H1 (cell line): Measurements from ENCODE around the gene COG4. TPM values are rescaled to one million over a fixed set of nuclear protein-coding genes. Genes with fewer than 3 reads are reported as not detected.

Experiments
- CTCF ChIA-PET: fragments of 300-600 bp; sonication (Branson Sonifier 250); formaldehyde crosslinking; loops from one replicate; lab custom pipeline; 2021; ENCODE audit not compliant: partially characterized antibody; lab: Charles Lee
- POLR2A ChIA-PET: fragments of 300-600 bp; sonication (Branson Sonifier 250); formaldehyde crosslinking; loops from one replicate; lab custom pipeline; 2021; ENCODE audit warnings: inconsistent platforms; ENCODE audit not compliant: partially characterized antibody; lab: Charles Lee
- DNase-seq, 2 experiments: peaks; one replicate each; pipeline versions ENCODE4 v3.0.0 to v3.0.0-alpha.2; 2010 to 2022; ENCODE audit warnings: low spot score in 2 of 2, low read depth in 1 of 2, mixed read lengths in 1 of 2
- FAIRE-seq: peaks from 2 replicates; lab custom pipeline; 2011; peaks lifted over from hg19 to GRCh38; lab: Jason Lieb, UNC
- H2AFZ ChIP-seq: 2 replicates; pipeline ENCODE4 v1.8.1; 2012; ENCODE audit warnings: low read length, inconsistent platforms
- H2AK5ac ChIP-seq: 2 replicates; pipeline ENCODE4 v1.6.1; 2013; ENCODE audit warnings: low read depth, low read length
- H2BK120ac ChIP-seq: replicated peaks from 2 replicates; pipeline ENCODE3; 2013; ENCODE audit warnings: low read depth, low read length, inconsistent platforms
- H2BK12ac ChIP-seq: 2 replicates; pipeline ENCODE4 v1.6.1; 2013; ENCODE audit warnings: low read depth, low read length
- H2BK15ac ChIP-seq: 2 replicates; pipeline ENCODE4 v1.6.1; 2013; ENCODE audit warnings: low read length
- H2BK20ac ChIP-seq: 2 replicates; pipeline ENCODE4 v1.6.1; 2013; ENCODE audit warnings: low read length
- H2BK5ac ChIP-seq: 2 replicates; pipeline ENCODE4 v1.6.1; 2013; ENCODE audit warnings: low read depth, low read length
- H3K14ac ChIP-seq: 2 replicates; pipeline ENCODE4 v1.6.1; 2013; ENCODE audit warnings: inconsistent platforms; ENCODE audit not compliant: insufficient read length
- H3K18ac ChIP-seq: 2 replicates; pipeline ENCODE4 v1.6.1; 2013; ENCODE audit warnings: low read length; ENCODE audit errors: extremely low read depth
- H3K23ac ChIP-seq: 2 replicates; pipeline ENCODE4 v1.6.1; 2013; ENCODE audit warnings: inconsistent platforms; ENCODE audit not compliant: insufficient read length
- H3K23me2 ChIP-seq: 2 replicates; pipeline ENCODE4 v1.6.1; 2013; ENCODE audit warnings: low read depth, low read length
- H3K27ac ChIP-seq: 2 replicates; pipeline ENCODE4 v1.6.1; 2011; ENCODE audit warnings: low read depth, low read length, inconsistent platforms
- H3K27me3 ChIP-seq, 4 experiments: replicated peaks in 1 of 4; 1 replicate in 1 of 4; 2 replicates in 3 of 4; pipeline versions ENCODE4 v1.6.1 to v1.8.1; 2011 to 2013; ENCODE audit warnings: low read length in 3 of 4, mild to moderate bottlenecking in 3 of 4, inconsistent platforms in 2 of 4, mixed read lengths in 2 of 4, moderate library complexity in 1 of 4; ENCODE audit not compliant: control insufficient read depth in 3 of 4, insufficient read depth in 3 of 4; ENCODE audit errors: extremely low read depth in 1 of 4
- H3K36me3 ChIP-seq, 4 experiments: 2 replicates each; pipeline versions ENCODE4 v1.6.1 to v1.8.1; 2011 to 2013; ENCODE audit warnings: mild to moderate bottlenecking in 4 of 4, low read length in 3 of 4, moderate library complexity in 2 of 4, control low read depth in 1 of 4, inconsistent platforms in 1 of 4; ENCODE audit not compliant: insufficient read depth in 4 of 4, control insufficient read depth in 2 of 4
- H3K4ac ChIP-seq: replicated peaks from 2 replicates; pipeline ENCODE3; 2013; ENCODE audit warnings: low read length, low read depth, mixed read lengths, inconsistent platforms; ENCODE audit not compliant: insufficient read length
- H3K4me1 ChIP-seq, 4 experiments: replicated peaks in 1 of 4; 1 replicate in 1 of 4; 2 replicates in 3 of 4; pipeline versions ENCODE4 v1.6.1 to v1.8.1; 2011 to 2013; ENCODE audit warnings: low read length in 3 of 4, inconsistent platforms in 2 of 4, mixed read lengths in 1 of 4; ENCODE audit not compliant: insufficient read depth in 4 of 4, control insufficient read depth in 3 of 4
- H3K4me2 ChIP-seq, 2 experiments: 2 replicates each; pipeline versions ENCODE4 v1.6.1 to v1.8.1; 2011 to 2013; ENCODE audit warnings: low read depth in 2 of 2, low read length in 2 of 2, control low read depth in 1 of 2, inconsistent platforms in 1 of 2, mild to moderate bottlenecking in 1 of 2; ENCODE audit not compliant: insufficient read depth in 1 of 2
- H3K4me3 ChIP-seq, 4 experiments: fragments of 200-600, 300-600 bp in 1 of 4; sonication (generic), shearing (Covaris generic), sonication (Bioruptor Twin) in 1 of 4; 2 replicates each; pipeline versions ENCODE4 v1.5.1 to v1.8.1; 2011 to 2016; ENCODE audit warnings: low read length in 4 of 4, low read depth in 3 of 4, control low read depth in 2 of 4, inconsistent platforms in 2 of 4, mild to moderate bottlenecking in 2 of 4, mixed read lengths in 1 of 4, moderate library complexity in 1 of 4; ENCODE audit not compliant: insufficient read depth in 2 of 4; ENCODE audit errors: extremely low read depth in 1 of 4
- H3K56ac ChIP-seq: replicated peaks from 2 replicates; pipeline ENCODE3; 2013; ENCODE audit warnings: low read depth, mild to moderate bottlenecking, mixed read lengths, low read length, inconsistent platforms; ENCODE audit not compliant: insufficient read length
- H3K79me1 ChIP-seq: 2 replicates; pipeline ENCODE4 v1.6.1; 2013; ENCODE audit warnings: low read depth, low read length, control low read depth
- H3K79me2 ChIP-seq, 2 experiments: 2 replicates each; pipeline versions ENCODE4 v1.6.1 to v1.8.1; 2012 to 2013; ENCODE audit warnings: low read length in 2 of 2, mild to moderate bottlenecking in 2 of 2, inconsistent platforms in 1 of 2; ENCODE audit not compliant: insufficient read depth in 2 of 2, control insufficient read depth in 1 of 2
- H3K9ac ChIP-seq, 4 experiments: replicated peaks in 1 of 4; 1 replicate in 1 of 4; 2 replicates in 3 of 4; pipeline versions ENCODE4 v1.6.1 to v1.8.1; 2011 to 2013; ENCODE audit warnings: low read depth in 3 of 4, low read length in 3 of 4, control low read depth in 2 of 4, mild to moderate bottlenecking in 2 of 4, moderate library complexity in 2 of 4, inconsistent platforms in 1 of 4; ENCODE audit errors: extremely low read depth in 1 of 4
- H3K9me3 ChIP-seq, 2 experiments: 2 replicates each; pipeline versions ENCODE4 v1.6.1 to v1.8.1; 2012 to 2013; ENCODE audit warnings: mild to moderate bottlenecking in 2 of 2, moderate library complexity in 2 of 2, control low read depth in 1 of 2, inconsistent platforms in 1 of 2, low read depth in 1 of 2, low read length in 1 of 2, mixed read lengths in 1 of 2; ENCODE audit not compliant: insufficient read depth in 2 of 2
- H4K20me1 ChIP-seq, 2 experiments: replicated peaks in 1 of 2; 2 replicates each; pipeline versions ENCODE3 to v1.8.1; 2011 to 2013; ENCODE audit warnings: inconsistent platforms in 2 of 2, low read length in 2 of 2, mild to moderate bottlenecking in 1 of 2; ENCODE audit not compliant: insufficient read depth in 2 of 2, control insufficient read depth in 1 of 2
- H4K5ac ChIP-seq: 2 replicates; pipeline ENCODE4 v1.6.1; 2013; ENCODE audit warnings: low read length, low read depth, mixed read lengths, inconsistent platforms; ENCODE audit not compliant: insufficient read length
- H4K8ac ChIP-seq: 2 replicates; pipeline ENCODE4 v1.8.0; 2013; ENCODE audit warnings: mild to moderate bottlenecking, moderate library complexity, low read length, inconsistent platforms; ENCODE audit not compliant: insufficient read depth; ENCODE audit errors: extremely low read depth
- H4K91ac ChIP-seq: replicated peaks from 2 replicates; pipeline ENCODE3; 2013; ENCODE audit warnings: low read length, mixed read lengths, inconsistent platforms; ENCODE audit not compliant: insufficient read length
- CBX8 ChIP-seq: fragments of 300-800, 300-1000 bp; sonication (generic); IDR thresholded peaks from 2 replicates; pipeline ENCODE4 v1.7.1; 2016; ENCODE audit warnings: low read depth, low read length, borderline replicate concordance
- MAX ChIP-seq: IDR thresholded peaks from 2 replicates; pipeline ENCODE4 v1.6.1; 2012; ENCODE audit warnings: inconsistent platforms
- RXRA ChIP-seq: IDR thresholded peaks from 2 replicates; pipeline ENCODE4 v1.6.1; 2011; ENCODE audit warnings: low read depth, mild to moderate bottlenecking, low read length, moderate library complexity; ENCODE audit not compliant: insufficient read depth
- SRF ChIP-seq: IDR thresholded peaks from 2 replicates; pipeline ENCODE4 v1.6.1; 2011; ENCODE audit warnings: mild to moderate bottlenecking, low read depth, low read length, moderate library complexity
- TAF7 ChIP-seq: optimal IDR thresholded peaks from 2 replicates; pipeline ENCODE3; 2011; ENCODE audit warnings: low read depth, mild to moderate bottlenecking, inconsistent platforms, low read length, moderate library complexity, borderline replicate concordance
- TBP ChIP-seq: IDR thresholded peaks from 2 replicates; pipeline ENCODE4 v1.6.1; 2011; ENCODE audit warnings: low read depth, low read length, improper control_type of control experiment
- TEAD4 ChIP-seq: IDR thresholded peaks from 2 replicates; pipeline ENCODE4 v1.6.1; 2012; ENCODE audit warnings: low read depth, low read length, inconsistent platforms, mixed read lengths
- WGBS, 2 experiments: shearing (Covaris generic) in 1 of 2; methylation state at CpG; one replicate each; pipeline versions ENCODE4 v1.1.6 to v1.1.7; 2013 to 2015; ENCODE audit warnings: low lambda C conversion rate in 2 of 2, mixed read lengths in 2 of 2, inconsistent platforms in 1 of 2, low coverage in 1 of 2, missing lambda C conversion rate in 1 of 2; ENCODE audit not compliant: insufficient replicate concordance in 2 of 2, insufficient coverage in 1 of 2, insufficient read length in 1 of 2; ENCODE audit errors: extremely low coverage in 1 of 2, missing lambda C conversion rate in 1 of 2; 5-methylcytosine and 5-hydroxymethylcytosine counted together
- polyA plus RNA-seq, 7 experiments: library from polyadenylated mRNA; depleted of rRNA in 3 of 7; stranded (reverse) in 5 of 7; unstranded in 2 of 7; fragments of >200 nt in 5 of 7; fragments of 200-250 nt in 2 of 7; gene quantifications; 1 replicate in 5 of 7; 2 replicates in 1 of 7; 4 replicates in 1 of 7; pipeline versions ENCODE4 v1.2.1 to v1.2.3, GENCODE V29; 2011 to 2013; ENCODE audit warnings: missing spikeins in 2 of 7, mixed read lengths in 2 of 7
- total RNA-seq: library from RNA; stranded (reverse); fragmentation: NEBNext Ultra II Directional; extraction: Animal tissue kit (Norgen Biotek cat#: 25700); gene quantifications from 2 replicates; pipeline ENCODE4 v1.2.1, GENCODE V29; 2021

COG4 gene
- total and polyA plus RNA-seq, 2 of the 8 experiments (the other 6 are each of a cell fraction or from before 2014, with no cell fraction given): 46.1 to 50.2 TPM

GRCh38 chr16:70551788-70552187 lies 28.4 kb upstream of the COG4 start:
- Histone ChIP-seq H3K79me1 (peaks cover 4% of the 10 kb centered on the region), H4K20me1 (peaks cover 13 to 41% of the 10 kb centered on the region in 2 experiments), H2BK120ac (no peak overlapping the region), H4K5ac (no peak overlapping the region), H3K4me3 (no peak overlapping the region), H2AK5ac (no peak overlapping the region), H2AFZ (no peak overlapping the region), H3K23me2 (no peaks in the 10 kb centered on the region), H2BK12ac (no peak overlapping the region), H3K18ac (no peak overlapping the region), H2BK15ac (no peak overlapping the region), H4K8ac (no peak overlapping the region), H3K4me2 (no peak overlapping the region), H3K56ac (no peak overlapping the region), H2BK20ac (no peak overlapping the region), H3K27ac (no peak overlapping the region), H3K36me3 (peaks cover 54 to 100% (median 89%) of the 10 kb centered on the region in 4 experiments), H4K91ac (no peak overlapping the region), H3K27me3 (no peaks in the 10 kb centered on the region), H3K4ac (no peak overlapping the region), H2BK5ac (no peak overlapping the region), H3K9ac (no peak overlapping the region), H3K4me1 (no peaks in the 10 kb centered on the region), H3K23ac (no peak overlapping the region), H3K79me2 (peaks cover 2 to 66% of the 10 kb centered on the region in 2 experiments; a peak in 2 of 4 replicates), H3K9me3 (no peaks in the 10 kb centered on the region), H3K14ac (no peak overlapping the region)
- 97% methylated on average over 3 of the region's 3 CpGs; no CpG with 5 or more reads in 1 of the 2 experiments for WGBS, 2 experiments
- DNase-seq (no peak), FAIRE-seq (no peak)
- CTCF ChIA-PET: interaction anchor here (0.7 to 1.7 kb wide), 2 partner anchors 18 to 19 kb away, joined by 3 read pairs; no protein-coding TSS in a partner anchor
- POLR2A ChIA-PET: interaction anchor here (0.6 to 27.1 kb wide), 9 partner anchors 13 to 173 kb away, joined by 3 to 525 read pairs (median 4); partner anchors contain the start of genes COG4 and SF3B3
- no peak for TF ChIP-seq TEAD4
- TF ChIP-seq CBX8: no peak
- no peak for TF ChIP-seq TBP
- TF ChIP-seq MAX: no peak
- no peak for TF ChIP-seq SRF
- TF ChIP-seq TAF7: no peak
- no peak for TF ChIP-seq RXRA
